ENCODE measurements around the gene HIPK4.
"Not testable (repeated sequence)": the region's sequence is repeated elsewhere in the genome, so short reads cannot be mapped to it uniquely, and the experiment has no call there.

Gene HIPK4, protein sequence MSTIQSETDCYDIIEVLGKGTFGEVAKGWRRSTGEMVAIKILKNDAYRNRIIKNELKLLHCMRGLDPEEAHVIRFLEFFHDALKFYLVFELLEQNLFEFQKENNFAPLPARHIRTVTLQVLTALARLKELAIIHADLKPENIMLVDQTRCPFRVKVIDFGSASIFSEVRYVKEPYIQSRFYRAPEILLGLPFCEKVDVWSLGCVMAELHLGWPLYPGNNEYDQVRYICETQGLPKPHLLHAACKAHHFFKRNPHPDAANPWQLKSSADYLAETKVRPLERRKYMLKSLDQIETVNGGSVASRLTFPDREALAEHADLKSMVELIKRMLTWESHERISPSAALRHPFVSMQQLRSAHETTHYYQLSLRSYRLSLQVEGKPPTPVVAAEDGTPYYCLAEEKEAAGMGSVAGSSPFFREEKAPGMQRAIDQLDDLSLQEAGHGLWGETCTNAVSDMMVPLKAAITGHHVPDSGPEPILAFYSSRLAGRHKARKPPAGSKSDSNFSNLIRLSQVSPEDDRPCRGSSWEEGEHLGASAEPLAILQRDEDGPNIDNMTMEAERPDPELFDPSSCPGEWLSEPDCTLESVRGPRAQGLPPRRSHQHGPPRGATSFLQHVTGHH

DNA sequence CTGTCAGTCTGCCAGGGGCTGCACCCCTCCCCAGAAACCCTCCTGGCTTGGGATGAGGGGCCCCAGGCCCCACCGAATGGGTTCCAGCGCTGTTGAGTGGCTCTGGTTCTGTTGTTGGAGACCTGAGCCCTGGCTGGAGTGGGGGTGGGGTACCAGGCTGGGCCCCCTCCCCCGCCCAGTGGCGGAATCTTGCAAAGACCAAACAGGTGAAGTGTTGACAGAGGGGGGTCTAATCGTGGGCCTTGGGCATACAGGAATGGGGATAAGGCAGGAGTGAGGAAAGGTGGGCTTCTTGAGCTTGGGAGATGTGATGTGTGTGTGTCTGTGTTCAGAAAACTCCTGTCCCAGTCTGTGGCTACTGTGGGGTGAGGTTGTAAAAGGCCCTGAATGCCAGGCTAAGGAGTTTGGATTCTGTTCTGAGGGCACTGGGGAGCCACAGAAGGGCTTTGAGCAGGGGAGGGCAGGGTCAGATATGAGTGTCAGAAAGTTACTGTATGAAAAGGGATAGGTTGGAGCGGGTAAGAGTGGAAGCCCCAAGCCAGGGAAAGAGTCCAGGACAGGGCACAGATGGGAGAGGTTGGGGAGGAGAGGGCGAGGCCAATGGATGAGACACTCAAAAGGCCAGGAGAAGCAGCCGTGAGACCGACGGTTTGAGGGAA lies at the start of gene HIPK4:
Gene HIPK4, minus strand, starts transcription at position 98 of the 659 bp plus-strand sequence. CDS start 279 bp downstream, outside the sequence.
- DNase-seq: no peak

DNA sequence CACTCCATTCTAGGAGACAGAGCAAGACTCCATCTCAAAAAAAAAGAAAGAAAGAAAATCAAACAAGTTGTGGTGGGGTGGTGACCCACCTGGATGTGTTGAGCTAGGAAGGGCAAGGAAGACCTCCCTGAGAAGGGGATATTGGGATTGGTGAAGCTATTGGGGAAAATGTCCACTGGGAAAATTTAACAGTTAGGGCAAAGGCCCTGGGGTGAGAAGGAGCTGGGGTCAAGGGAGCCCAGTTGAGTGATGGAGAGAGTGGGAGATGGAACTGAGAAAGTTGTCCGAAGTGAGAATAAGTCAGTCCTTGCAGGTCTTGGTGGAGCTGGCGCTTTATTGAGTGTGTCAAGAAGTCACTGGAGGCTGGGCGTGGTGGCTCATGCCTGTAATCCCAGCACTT lies 48.3 kb upstream of the HIPK4 start:
- no peak for DNase-seq

DNA sequence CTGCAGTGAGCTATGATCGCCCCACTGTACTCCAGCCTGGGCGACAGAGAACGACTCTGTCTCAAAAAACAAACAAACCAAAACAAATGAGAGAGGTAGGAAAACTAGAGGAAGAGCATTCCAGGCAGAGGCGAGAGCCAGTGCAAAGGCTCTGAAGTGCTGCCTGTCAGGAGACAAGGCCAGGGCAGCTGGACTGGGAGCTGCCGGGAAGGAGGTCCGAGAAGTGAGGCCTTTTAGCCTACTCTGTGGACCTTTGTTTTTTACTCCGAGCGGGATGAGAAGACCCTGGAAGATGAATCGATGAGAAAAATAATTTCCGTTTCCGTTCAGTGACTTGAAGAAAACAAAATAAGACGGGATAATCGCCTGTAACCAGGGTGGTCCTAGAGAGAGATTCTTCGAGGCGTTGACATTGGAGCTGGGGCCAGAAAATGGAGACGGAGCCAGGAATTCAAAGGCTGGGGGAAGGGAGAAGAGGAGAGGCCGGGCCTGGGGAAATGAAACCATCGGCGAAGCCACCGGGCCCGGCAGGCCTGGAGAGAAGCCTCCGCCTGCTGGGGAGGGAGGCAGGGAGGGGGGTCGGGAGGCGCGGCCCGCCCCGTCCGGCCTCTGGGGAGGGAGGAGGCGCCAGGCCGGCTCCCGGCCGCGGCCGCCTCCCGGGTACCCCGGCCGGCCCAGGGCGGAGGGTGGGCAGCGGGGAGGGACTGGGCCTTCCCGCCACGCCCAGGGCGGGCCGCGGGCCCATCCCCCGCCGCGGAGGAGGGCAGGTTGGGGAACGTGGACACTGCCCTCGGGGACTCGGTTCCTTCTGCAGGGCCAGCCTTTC lies 43.6 kb upstream of the HIPK4 start:
- peak; percentile 67 to 74 for DNase-seq

DNA sequence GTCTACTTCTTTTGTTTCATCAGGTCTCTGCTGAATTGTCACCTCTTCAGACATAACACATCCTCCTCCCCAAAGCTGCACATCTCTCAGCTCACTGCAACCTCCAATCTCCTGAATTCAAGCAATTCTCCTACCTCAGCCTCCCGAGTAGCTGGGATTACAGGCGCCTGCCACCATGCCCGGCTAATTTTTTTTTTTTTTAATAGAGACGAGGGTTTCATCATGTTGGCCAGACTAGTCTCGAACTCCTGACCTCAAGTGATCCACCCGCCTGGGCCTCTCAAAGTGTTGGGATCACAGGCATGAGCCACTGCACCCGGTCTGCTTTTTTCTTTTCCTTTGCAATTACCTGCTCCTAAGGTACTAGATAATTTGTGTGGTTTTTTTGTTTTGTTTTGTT lies 42.8 kb upstream of the HIPK4 start:
- DNase-seq: not testable (repeated sequence)

DNA sequence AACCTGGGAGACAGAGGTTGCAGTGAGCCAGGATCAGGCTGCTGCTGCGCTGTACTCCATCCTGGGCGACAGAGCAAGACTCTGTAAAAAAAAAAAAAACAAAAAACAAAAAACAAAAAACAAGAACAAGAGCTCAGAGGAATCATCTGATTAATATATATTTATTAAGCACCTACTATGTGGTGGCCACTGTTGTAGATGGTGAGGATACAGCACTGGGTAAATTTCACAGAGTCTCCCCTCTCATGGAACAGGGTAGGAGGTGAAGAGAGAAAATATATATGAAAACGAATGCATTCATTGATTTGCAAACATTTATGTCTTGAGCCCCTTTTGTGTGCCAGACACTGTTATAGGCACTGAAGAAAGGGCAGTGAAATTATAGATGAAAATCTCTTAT lies 41.7 kb upstream of the HIPK4 start:
- no peak for DNase-seq

DNA sequence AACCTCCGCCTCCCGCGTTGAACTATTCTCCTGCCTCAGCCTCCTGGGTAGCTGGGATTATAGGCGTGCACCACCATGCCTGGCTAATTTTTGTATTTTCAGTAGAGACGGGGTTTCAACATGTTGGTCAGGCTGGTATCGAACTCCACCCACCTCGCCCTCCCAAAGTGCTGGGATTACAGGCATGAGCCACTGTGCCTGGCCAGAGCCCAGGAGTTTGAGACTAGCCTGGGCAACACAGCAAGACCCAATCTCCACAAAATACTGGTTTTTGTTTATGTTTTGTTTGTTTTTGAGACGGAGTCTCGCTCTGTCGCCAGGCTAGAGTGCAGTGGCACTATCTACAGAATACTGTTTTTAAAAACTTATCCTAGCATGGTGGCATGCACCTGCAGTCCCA lies 40.3 kb upstream of the HIPK4 start:
- not testable (repeated sequence) for DNase-seq

DNA sequence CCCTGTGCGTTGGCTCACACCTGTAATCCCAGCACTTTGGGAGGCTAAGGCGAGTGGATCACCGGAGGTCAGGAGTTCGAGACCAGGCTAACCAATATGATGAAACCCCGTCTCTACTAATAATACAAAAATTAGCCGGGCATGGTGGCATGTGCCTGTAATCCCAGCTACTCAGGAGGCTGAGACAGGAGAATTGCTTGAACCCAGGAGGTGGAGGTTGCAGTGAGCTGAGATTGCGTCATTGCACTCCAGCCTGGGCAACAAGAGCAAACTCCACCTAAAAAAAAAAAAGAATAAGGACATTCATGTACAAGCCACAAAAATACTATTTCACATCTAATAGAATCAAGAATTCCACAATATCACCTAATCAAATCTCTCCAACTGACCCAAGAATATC lies 38.2 kb upstream of the HIPK4 start:
- DNase-seq: not testable (repeated sequence)

DNA sequence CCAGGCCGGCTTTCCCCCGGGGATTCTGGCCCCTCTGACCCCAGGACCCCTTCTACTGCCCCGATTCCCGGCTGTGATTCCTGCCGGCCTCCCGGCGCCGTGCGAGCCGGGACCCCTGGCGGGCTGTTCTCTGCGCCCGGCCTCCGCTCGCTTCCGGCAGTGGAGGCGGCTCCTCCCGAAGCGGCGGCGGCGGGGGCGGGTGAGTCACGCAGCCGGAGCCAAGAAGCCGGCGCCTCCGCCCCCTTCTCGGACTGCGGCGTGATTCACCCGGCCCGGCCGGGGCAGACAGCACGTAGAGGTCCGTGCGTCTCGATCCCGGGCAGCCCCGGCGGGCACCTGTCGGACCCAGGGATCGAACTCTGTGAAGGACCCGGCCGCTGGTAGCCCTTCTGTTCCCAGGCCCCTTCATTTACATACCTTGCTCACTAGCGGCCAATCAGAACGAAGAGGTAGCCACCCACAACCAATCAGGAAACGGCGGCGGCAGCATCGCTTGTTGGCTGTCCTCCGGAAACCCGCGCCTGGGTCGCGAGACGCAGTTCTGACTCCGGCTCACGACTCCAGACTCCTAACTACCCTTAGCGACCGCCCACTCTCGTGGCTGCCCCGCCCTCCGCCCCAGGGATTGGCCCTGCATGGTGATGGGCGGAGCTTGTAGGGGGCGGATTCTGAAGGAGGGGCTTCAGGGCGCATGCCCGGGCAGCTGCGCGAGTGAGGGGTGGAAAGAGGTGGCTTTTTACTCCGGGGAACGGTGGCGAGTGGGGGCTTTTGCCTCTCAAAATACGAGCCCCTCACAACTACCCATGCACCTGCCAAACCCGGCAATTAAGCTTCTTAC lies 35.7 kb upstream of the HIPK4 start, which contains the start of gene SERTAD1:
Gene SERTAD1, minus strand, starts transcription at position 543 of the 838 bp plus-strand sequence. CDS start 2,446 bp downstream, outside the sequence.
- DNase-seq: peak; percentile 100

DNA sequence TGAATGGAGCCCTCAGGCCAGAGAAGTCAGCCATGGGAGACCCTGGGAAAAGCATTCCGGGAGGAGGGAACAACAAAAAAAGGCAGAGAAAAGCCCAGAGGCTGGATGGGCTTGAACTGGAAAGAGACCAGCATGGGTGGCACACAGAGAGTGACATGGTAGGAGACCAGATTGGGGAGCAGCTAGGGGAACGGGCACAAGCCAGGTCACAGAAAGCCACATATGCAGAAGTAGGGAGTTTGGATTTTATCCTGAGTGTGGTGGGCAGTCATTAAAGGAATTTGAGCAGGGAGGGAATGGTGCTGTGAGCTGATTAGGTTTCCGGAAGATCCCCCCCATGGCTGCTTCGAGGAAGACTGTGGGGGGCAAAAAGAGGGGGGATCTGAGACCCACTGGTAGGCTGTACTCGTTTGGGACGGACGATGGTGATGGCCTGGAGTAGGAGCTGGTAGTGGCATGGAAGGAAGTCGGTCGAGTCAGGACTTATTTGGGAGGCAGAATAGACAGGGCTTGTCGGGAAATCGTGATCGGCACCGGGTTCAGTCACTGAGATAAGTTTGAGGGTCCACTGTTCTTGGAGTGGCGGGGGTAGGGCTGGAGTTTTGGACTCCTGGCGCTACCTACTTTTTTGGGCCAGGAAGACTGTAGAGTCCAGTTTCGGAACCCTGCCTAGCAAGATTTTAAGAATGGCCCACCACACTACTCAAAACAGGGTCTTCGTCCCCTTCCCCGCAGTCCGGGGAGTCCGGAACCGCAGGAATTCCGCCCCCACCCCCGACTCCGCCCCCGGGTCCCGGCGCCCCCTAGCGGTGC lies 34.9 kb upstream of the HIPK4 start:
- DNase-seq: no peak

DNA sequence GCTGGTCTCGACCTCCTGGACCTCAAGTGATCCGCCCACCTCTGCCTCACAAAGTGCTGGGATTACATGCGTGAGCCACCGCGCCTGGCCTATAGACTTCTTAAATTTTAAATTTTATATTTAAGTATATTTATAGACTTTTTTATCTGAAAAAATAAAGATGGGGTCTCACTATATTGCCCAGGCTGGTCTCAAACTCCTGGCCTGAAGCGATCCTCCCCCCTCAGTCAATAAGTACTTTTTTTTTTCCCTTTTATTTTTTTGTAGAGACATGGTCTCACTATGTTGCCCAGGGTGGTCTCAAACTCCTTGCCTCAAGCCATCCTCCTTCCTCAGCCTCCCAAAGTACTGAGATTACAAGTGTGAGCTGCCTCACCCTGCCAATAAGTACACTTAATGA lies 34.0 kb upstream of the HIPK4 start:
- DNase-seq: no peak

DNA sequence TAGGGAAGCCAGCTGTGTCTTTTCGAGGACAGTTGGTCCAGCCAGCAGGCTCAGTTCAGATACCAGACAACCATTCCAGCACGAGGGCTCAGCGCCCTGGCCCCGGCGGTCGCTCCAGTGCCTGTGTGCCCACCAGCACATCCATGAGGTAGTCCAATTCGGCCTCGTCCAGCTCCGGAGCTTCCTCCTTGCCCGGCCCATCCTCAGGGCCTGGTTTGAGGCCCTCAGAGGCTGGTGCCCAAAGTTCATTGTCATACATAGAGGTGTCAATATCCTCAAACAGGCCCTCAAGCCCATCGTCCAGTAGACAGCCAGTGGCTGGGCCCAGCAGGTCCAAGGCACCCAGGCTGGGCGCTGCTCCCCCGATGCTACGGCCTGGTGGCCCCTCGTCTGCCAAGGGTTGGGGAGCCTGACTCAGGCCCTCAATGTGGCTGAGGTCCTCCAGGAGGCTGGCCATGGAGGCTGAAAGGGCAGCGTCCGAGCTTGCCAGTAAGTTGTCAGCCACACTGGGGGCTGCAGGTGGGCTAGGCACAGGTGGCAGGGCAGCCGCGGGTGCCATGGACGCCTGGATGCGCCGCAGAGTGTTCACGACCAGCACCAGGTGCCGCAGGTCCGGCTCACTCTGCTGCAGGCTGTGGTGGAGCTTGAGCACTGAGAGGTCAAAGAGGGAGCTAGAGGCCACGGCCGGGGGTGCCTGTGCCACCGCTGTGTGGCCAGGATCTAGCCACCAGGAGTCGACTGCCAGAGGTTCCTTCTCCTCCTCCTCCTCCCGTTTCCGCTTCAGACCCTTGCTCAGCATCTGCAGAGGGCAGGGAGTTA lies 33.0 kb upstream of the HIPK4 start:
- no peak for DNase-seq

DNA sequence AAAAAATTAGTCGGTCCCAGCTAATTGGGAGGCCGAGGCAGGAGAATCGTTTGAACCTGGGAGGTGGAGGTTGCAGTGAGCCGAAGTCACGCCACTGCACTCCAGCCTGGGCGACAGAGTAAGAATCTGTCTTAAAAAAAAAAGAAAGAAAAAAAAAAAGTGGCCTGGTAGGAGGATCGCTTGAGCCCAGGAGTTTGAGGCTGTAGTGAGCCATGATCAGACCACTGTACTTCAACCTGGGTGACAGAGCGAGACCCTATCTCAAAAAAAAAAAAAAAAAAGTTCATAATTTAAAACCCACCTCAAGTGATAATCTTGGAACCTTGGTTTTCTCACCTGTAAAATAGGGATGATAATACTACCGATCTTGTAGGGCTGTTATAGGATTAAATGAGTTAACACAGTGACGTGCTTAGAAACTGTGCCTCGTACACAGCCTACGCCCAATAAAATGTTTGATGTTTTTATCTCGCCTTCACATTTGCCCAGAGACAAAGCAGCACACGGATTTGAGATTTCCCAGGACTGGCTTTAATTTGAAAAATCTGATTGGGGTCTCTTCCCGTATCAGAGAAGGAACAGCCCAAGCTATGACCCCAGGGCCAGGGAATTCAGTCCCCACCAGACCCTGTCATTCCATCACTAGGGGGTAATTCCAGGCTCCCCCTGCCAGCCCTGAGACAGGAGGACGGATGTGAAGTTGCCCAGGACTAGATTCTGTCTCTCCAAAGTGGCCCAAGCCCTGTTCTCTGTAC lies 32.2 kb upstream of the HIPK4 start:
- no peak for DNase-seq

DNA sequence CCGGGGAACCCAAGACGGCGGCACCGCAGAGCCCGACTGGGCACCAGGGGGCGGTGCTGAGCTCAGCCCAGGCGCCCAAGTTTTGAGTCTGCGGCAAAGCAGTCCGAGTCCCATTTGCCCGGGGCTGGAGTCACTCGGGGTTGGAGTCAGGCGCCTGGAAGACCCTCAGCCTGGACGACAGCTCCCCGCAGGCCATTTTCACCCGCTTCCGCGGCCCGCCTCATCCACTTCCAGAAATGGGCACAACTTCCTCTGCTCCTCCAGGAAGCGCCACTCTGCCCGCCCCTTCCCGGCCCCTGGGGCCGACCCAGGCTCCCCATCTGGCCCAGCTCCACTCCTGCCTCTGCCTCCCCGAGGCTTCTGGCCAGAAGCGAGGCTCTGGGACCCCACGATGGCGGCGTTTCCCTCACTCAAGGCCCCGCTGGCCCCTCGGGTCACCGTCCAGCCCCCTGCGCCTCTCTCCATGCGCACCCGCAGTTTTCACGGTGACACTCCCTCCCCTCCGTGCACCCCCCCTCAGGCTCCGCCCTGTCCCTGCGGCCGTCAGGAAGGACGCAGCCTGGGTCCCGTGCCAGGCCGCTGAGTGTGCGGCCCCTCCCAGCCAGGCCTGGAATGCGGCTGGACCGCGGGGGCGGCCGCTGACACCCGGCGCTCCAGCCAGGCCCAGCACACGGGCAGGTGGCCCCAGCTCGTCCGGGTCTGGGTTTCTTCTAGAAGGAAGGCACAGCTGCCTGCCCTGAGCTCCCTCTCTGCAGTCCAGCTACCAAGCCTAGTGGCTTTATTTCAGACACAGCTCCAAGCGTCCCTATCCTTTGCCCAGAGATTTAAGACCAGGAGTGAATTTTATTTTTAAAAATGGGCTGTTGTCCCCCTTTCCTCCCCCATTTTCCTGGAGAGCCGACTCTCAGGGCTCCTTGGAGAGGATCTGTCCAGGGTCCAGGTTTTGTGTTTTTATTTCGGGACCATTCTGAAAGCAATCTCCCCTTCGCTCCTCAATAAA lies 31.1 kb upstream of the HIPK4 start:
- peak; percentile 77 to 85 for DNase-seq

DNA sequence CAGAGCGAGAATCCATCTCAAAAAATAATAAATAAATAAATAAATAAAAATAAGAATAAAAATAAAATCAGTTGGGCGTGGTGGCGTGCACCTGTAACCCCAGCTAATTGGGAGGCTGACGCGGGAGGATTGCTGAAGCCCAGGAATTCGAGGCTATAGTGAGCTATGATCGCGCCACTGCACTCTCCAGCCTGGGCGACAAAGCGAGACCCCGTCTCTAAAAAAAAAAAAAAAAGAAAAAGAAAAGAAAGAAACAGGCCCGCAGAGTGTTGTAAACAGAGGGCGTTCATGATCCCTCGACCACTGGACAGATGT lies 30.4 kb upstream of the HIPK4 start:
- no peak for DNase-seq

DNA sequence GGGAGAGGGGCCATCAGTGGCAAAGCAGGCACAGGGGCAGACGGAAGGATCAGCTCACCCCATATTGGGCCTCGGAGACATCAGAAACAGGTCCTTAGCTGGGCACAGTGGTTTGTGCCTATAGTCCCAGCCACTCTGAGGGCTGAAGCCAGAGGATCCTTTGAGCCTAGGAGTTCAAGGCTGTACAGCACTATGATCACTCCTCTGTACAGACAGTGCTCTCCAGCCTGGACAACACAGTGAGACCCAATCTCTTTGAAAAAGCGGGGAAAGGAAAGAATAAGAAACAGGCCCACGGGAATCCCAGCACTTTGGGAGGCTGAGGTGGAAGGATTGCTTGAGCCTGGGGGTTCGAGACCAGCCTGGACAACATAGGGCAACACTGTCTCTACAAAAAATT lies 29.8 kb upstream of the HIPK4 start:
- no peak for DNase-seq

DNA sequence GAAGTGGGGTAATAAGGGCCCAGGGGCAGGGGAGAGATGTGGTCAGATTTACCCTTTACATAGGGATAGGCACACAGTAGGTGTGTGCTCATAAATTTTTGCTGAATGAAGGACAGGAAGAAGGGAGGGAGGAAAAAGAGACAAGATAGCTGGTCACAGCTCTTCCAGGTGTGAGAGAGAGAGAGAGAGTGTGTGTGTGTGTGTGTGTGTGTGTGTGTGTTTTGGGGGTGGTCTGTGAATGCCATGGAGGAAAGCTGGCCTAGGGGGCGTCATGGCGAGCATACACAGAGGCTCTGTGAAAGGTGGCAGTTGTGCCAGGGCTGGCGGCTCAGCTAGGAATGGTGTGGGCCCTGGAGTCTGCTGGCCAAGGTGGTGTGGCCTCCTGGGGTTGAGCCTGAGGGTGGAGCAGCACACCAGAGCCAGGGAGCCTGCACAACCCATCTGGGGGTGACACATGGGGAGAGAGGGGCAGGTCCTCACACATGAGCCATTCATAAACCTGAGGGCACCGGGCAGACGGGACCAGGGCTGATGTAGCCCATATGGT lies 29.2 kb upstream of the HIPK4 start:
- DNase-seq: no peak

DNA sequence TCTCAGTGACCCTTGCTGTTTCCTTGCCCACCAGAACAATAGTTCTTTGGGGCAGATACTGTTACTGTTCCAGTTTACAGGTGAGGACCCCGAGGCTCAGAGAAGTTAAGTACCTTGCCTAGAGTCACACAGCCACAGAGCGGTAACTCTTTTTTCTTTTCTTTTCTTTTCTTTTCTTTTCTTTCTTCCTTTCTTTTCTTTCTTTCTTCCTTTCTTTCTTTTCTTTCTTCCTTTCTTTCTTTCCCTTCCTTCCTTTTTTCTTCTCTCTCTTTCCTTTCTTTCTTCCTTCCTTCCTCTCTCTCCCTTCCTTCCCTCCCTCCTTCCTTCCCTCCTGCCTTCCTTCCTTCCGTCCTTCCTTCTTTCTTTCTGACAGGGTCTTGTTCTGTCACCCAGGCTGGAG lies 28.1 kb upstream of the HIPK4 start:
- no peak for DNase-seq

DNA sequence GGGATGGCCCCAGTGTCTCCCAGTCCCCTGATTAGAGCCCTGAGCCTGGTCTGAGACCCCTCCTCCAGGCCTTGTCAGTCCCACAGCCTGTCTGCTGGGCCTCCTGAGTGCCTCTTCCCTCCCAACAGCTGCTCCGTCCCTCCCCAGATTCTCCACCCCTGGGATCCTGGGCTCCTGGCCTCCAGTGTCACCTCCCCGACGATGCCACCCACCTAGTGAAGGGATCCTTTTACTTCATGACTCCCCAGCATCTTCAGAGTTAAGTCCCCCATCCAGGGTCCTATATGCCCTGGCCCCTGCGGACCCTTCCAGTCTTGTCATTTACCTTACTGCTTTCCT lies 27.6 kb upstream of the HIPK4 start:
- no peak for DNase-seq

Measured in CD4-positive, alpha-beta T cell treated with Interferon alpha-2 for 1 hour (primary cell).